ENCODE data around the gene NFE2L2. TPM values are rescaled to one million over a fixed set of nuclear protein-coding genes. Genes with fewer than 3 reads are reported as not detected.
"Not testable (repeated sequence)": the region's sequence is repeated elsewhere in the genome, so short reads cannot be mapped to it uniquely, and the experiment has no call there.

The NFE2L2 gene
- total RNA-seq, 2 experiments from 2014 or later = 26.2 to 58.6 TPM

DNA sequence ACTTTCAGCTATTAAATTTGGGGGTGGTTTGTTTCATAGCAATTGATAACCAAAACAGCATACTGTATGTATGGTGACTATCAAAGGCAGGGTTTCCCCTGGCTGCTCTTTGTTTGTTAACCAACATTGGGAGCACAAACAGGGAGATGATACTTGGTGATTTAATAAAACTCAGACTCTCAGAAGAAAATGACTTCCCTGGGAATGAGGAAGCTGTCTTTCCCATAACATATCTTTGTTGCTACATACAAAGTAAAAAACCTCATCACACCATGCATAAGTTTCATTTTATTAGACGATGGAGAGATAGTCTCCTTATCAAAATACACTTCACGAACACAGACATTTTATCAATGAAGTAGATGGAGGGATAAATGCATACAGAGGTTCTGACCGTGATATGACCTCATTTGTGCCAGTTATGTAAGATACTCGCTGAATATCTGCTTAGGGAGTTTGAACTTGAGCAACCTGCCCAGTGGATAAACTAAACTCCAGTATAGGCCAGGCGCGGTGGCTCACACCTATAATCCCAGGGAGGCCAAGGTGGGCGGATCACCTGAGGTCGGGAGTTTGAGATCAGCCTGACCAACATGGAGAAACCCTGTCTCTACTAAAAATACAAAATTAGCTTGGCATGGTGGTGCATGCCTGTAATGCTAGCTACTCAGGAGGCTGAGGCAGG is 3.8 kb upstream of the NFE2L2 start:
- no TSS peak for BruUV-seq (replicated peaks)

DNA sequence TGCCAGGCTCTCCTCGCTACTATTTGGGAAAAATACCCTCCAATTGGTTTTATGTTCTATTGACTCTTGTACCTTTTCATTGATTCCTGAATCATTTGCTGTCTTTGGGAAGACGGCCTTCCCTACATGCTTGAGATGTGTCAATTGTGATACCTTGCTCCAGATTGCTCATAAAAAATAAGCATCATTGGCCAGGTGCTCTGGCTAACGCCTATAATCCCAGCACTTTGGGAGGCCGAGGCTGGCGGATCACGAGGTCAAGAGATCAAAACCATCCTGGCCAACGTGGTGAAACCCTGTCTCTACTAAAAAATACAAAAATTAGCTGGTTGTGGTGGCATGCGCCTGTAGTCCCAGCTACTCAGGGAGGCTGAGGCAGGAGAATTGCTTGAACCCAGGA is 2.4 kb upstream of the NFE2L2 start:
- ChIA-PET POLR2A (interaction anchor here (2.1 to 5.2 kb wide), 2 partner anchors 19 to 102 kb away, joined by 6 to 52 read pairs; no protein-coding TSS in a partner anchor), CTCF (ENCODE audit: unreplicated experiment) (interaction anchor here (1.1 kb wide), 1 partner anchor 102 kb away, joined by 4 read pairs; no protein-coding TSS in a partner anchor)
- Histone ChIP-seq H3K4me1 (ENCODE audit: insufficient read depth, low read length, poor library complexity, severe bottlenecking) (peaks cover 20% of the 10 kb centered on the region), H4K20me1 (ENCODE audit: insufficient read depth, low read length) (peaks cover 13% of the 10 kb centered on the region; the same call in 1 of the 2 replicates), H2AFZ (ENCODE audit: low read length) (peak overlapping the region; percentile 70; the same call in 1 of the 2 replicates), H3K4me2 (ENCODE audit: low read length) (peak overlapping the region; percentile 91), H3K79me2 (ENCODE audit: insufficient read depth, low read depth, low read length) (peaks cover 15% of the 10 kb centered on the region)
- not testable (repeated sequence) for H3K4me3 ChIP-seq (ENCODE audit: low read depth, low read length, poor library complexity, severe bottlenecking); H3K27ac ChIP-seq (ENCODE audit: low read depth, low read length, poor library complexity, severe bottlenecking); H3K9me2 ChIP-seq (ENCODE audit: insufficient read depth, low read length); H3K9me3 ChIP-seq (ENCODE audit: low read length); BruUV-seq (replicated peaks); H3K36me3 ChIP-seq (ENCODE audit: insufficient read depth, low read length); DNase-seq (ENCODE audit: low spot score)
- intact Hi-C loops (cut with micrococcal nuclease; ENCODE audit: unreplicated experiment) = loop anchor here (10.0 kb wide), 1 partner anchor 1188 kb away; the partner anchor contains the start of genes PJVK and PRKRA

More for the DNA sequence above, 3.8 kb upstream of the NFE2L2 start:
- DNase-seq (ENCODE audit: low spot score) = no peak
- Histone ChIP-seq H3K4me1 (ENCODE audit: insufficient read depth, low read length, poor library complexity, severe bottlenecking) (peaks cover 17% of the 10 kb centered on the region), H3K79me2 (ENCODE audit: insufficient read depth, low read depth, low read length) (peaks cover 1% of the 10 kb centered on the region; the same call in 1 of the 2 replicates), H3K4me2 (ENCODE audit: low read length) (no peak overlapping the region), H3K4me3 (ENCODE audit: low read depth, low read length, poor library complexity, severe bottlenecking) (no peak overlapping the region), H3K36me3 (ENCODE audit: insufficient read depth, low read length) (no peaks in the 10 kb centered on the region), H4K20me1 (ENCODE audit: insufficient read depth, low read length) (no peaks in the 10 kb centered on the region), H2AFZ (ENCODE audit: low read length) (no peak overlapping the region), H3K27ac (ENCODE audit: low read depth, low read length, poor library complexity, severe bottlenecking) (no peak overlapping the region), H3K9me3 (ENCODE audit: low read length) (no peaks in the 10 kb centered on the region), H3K9me2 (ENCODE audit: insufficient read depth, low read length) (no peaks in the 10 kb centered on the region)
- ChIA-PET POLR2A (interaction anchor here (1.4 to 5.2 kb wide), 2 partner anchors 14 to 103 kb away, joined by 5 to 52 read pairs; no protein-coding TSS in a partner anchor), CTCF (ENCODE audit: unreplicated experiment) (no interaction called here)
- TF ChIP-seq EZH2phosphoT487 (IDR thresholded peaks at IDR 0.05; ENCODE audit: borderline replicate concordance, low read depth, low read length) = no peak
- TF ChIP-seq CTCF (conservative IDR thresholded peaks at IDR 0.05; ENCODE audit: low read length) = no peak
- intact Hi-C loops (cut with micrococcal nuclease; ENCODE audit: unreplicated experiment) = loop anchor here (10.0 kb wide), 1 partner anchor 1186 kb away; the partner anchor contains the start of genes PJVK and PRKRA

DNA sequence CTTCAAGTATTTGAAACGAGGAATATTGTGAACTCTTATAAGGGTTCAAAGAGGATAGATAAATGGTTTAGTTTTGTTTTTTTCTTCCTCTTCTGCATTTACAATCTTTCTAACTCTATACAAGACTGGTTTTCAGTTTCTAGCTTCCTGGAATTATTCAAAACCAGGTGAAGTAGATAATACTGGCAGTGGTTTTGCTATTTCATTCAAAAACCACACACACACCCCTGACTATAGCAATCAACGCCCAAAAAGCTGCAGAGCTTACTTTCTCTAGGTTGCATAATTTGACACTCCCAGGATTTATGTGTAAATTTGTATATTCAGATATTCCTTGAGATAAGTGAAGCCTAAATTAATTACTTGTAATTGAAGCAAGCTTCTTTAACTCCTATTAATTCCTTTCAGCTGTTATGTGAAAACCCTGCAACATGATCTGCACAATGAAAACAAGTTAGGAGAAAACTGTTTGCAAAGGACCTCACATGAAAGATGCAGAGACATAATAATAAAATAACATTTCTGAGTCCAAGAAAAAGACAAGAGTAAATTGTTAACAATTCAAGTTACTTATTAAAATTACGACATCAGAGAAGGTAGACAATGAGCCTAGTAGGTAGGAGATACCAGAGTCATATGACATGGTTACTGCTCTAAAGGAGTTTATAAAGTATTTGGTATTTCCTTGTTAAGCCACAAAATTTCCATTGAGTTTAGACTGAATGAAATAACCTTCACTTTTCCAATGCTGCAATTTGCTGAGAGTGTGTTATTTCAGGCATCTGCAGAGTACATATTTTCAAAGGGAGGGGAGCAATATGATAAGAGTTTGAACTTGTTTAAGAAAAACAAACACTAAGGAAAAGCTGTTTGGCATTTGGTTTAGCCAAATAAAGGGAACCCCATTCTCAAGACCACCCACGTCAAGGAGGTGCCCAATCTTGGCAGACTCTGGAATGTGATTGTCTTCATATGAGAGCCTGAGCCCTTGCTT is 1.6 kb upstream of the NFE2L2 start:
- Histone ChIP-seq H3K4me1 (ENCODE audit: insufficient read depth, low read length, poor library complexity, severe bottlenecking) (peaks cover 28% of the 10 kb centered on the region), H3K4me3 (ENCODE audit: low read depth, low read length, poor library complexity, severe bottlenecking) (peak overlapping the region; percentile 78), H3K4me2 (ENCODE audit: low read length) (peak overlapping the region; percentile 91), H3K79me2 (ENCODE audit: insufficient read depth, low read depth, low read length) (peaks cover 23% of the 10 kb centered on the region), H3K27ac (ENCODE audit: low read depth, low read length, poor library complexity, severe bottlenecking) (peak overlapping the region; percentile 94), H3K9me3 (ENCODE audit: low read length) (no peaks in the 10 kb centered on the region), H3K9me2 (ENCODE audit: insufficient read depth, low read length) (no peaks in the 10 kb centered on the region), H4K20me1 (ENCODE audit: insufficient read depth, low read length) (peaks cover 21% of the 10 kb centered on the region), H3K36me3 (ENCODE audit: insufficient read depth, low read length) (peaks cover 11% of the 10 kb centered on the region), H2AFZ (ENCODE audit: low read length) (peak overlapping the region; percentile 70)
- TF ChIP-seq EZH2phosphoT487 (IDR thresholded peaks at IDR 0.05; ENCODE audit: borderline replicate concordance, low read depth, low read length) (no peak), CTCF (conservative IDR thresholded peaks at IDR 0.05; ENCODE audit: low read length) (no peak)
- peak; percentile 54 for DNase-seq (ENCODE audit: low spot score)
- intact Hi-C loops (cut with micrococcal nuclease; ENCODE audit: unreplicated experiment) = loop anchor here (10.0 kb wide), 1 partner anchor 1189 kb away; the partner anchor contains the start of genes PJVK and PRKRA
- ChIA-PET POLR2A (interaction anchor here (0.5 to 5.2 kb wide), 10 partner anchors 13 to 1022 kb away, joined by 3 to 52 read pairs (median 4); partner anchors contain the start of gene HNRNPA3), CTCF (ENCODE audit: unreplicated experiment) (interaction anchor here (1.1 kb wide), 1 partner anchor 101 kb away, joined by 4 read pairs; no protein-coding TSS in a partner anchor)
- no TSS peak for BruUV-seq (replicated peaks)
